ENCODE data around the gene BTN3A1.

DNA sequence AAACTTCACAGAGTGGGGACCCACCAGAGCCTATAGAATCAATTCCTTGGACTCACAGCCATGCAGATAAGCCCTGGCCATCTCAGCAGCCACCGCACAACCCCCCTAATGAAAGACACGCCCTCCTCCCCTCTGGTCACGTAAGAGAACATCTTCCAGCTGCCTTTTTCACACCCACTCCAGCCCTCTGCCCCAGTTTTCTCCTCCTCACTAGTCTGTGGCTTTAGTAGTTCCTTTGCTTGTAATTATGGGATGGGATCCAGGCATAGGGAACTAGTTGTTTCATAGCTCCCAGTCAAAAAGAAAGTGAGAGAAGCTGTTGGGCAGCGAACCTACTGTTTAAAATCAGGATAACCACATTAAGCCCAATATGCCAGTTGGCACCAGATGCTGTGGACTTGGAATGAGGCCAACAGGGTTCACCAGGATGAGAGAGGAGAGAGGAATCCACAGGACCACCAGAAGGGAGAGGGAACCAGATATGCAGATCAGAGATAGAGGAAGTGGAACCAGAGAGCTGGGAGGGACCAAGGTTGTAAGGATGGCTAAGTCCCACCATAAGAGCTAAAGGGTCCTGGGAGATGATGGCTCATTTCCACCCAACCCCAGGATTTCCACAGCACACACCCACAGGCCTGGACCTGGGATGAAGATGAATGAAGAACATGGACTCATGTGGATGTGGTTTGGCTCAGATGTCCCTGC, 9.0 kb upstream of the BTN3A1 start:
- TF ChIP-seq, protein P1, sequence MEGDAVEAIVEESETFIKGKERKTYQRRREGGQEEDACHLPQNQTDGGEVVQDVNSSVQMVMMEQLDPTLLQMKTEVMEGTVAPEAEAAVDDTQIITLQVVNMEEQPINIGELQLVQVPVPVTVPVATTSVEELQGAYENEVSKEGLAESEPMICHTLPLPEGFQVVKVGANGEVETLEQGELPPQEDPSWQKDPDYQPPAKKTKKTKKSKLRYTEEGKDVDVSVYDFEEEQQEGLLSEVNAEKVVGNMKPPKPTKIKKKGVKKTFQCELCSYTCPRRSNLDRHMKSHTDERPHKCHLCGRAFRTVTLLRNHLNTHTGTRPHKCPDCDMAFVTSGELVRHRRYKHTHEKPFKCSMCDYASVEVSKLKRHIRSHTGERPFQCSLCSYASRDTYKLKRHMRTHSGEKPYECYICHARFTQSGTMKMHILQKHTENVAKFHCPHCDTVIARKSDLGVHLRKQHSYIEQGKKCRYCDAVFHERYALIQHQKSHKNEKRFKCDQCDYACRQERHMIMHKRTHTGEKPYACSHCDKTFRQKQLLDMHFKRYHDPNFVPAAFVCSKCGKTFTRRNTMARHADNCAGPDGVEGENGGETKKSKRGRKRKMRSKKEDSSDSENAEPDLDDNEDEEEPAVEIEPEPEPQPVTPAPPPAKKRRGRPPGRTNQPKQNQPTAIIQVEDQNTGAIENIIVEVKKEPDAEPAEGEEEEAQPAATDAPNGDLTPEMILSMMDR (IDR thresholded peaks at IDR 0.05): no peak
- no peak for TF ChIP-seq POLR2A (IDR thresholded peaks at IDR 0.05)
